COLO668 (cell line): ENCODE data around the gene C16orf54.
"Not testable (repeated sequence)": the region's sequence is repeated elsewhere in the genome, so short reads cannot be mapped to it uniquely, and the experiment has no call there.

Source experiments
- DNase-seq: peaks from one replicate; lab custom pipeline; 2025; ENCODE audit not compliant: unreplicated experiment; lab: John Stamatoyannopoulos, UW

Gene C16orf54

GRCh38 chr16:29769507-29769906 lies 23.7 kb upstream of the C16orf54 start:
- no peak for DNase-seq

- no peak for DNase-seq
These were observed 21.3 kb upstream of the C16orf54 start for GRCh38 chr16:29767062-29767461.

GRCh38 chr16:29766571-29766970 lies 20.8 kb upstream of the C16orf54 start:
- DNase-seq: no peak

- peak; percentile 90 for DNase-seq
These were observed 19.6 kb upstream of the C16orf54 start for GRCh38 chr16:29765167-29766032.

GRCh38 chr16:29763326-29763725 lies 17.5 kb upstream of the C16orf54 start:
- no peak for DNase-seq

- no peak for DNase-seq
These were observed 16.1 kb upstream of the C16orf54 start for GRCh38 chr16:29761882-29762281.

- not testable (repeated sequence) for DNase-seq
These were observed 15.5 kb upstream of the C16orf54 start for GRCh38 chr16:29761280-29761651.

- DNase-seq: peak; percentile 52
These were observed 14.9 kb upstream of the C16orf54 start for GRCh38 chr16:29760567-29761279.

GRCh38 chr16:29757950-29758466 lies 12.2 kb upstream of the C16orf54 start:
- DNase-seq: no peak

GRCh38 chr16:29757086-29757485 lies 11.3 kb upstream of the C16orf54 start:
- not testable (repeated sequence) for DNase-seq

GRCh38 chr16:29756654-29757053 lies 10.9 kb upstream of the C16orf54 start:
- no peak for DNase-seq

GRCh38 chr16:29753516-29753915 lies 7.7 kb upstream of the C16orf54 start:
- DNase-seq: no peak

GRCh38 chr16:29748760-29749149 lies 3.0 kb upstream of the C16orf54 start:
- not testable (repeated sequence) for DNase-seq

GRCh38 chr16:29747947-29748759 lies 2.4 kb upstream of the C16orf54 start:
- no peak for DNase-seq

- DNase-seq: not testable (repeated sequence)
These were observed 728 bp upstream of the C16orf54 start for GRCh38 chr16:29746518-29746917.

- DNase-seq: no peak
These were observed 503 bp downstream of the C16orf54 start for GRCh38 chr16:29745121-29745852.

GRCh38 chr16:29744541-29745101 lies 1.2 kb downstream of the C16orf54 start:
- no peak for DNase-seq

- DNase-seq: no peak
These were observed 1.8 kb downstream of the C16orf54 start for GRCh38 chr16:29743827-29744531.

GRCh38 chr16:29743475-29743826 lies 2.3 kb downstream of the C16orf54 start:
- DNase-seq: no peak
